Measurements from ENCODE around the gene CDX1.

The CDX1 gene

DNA sequence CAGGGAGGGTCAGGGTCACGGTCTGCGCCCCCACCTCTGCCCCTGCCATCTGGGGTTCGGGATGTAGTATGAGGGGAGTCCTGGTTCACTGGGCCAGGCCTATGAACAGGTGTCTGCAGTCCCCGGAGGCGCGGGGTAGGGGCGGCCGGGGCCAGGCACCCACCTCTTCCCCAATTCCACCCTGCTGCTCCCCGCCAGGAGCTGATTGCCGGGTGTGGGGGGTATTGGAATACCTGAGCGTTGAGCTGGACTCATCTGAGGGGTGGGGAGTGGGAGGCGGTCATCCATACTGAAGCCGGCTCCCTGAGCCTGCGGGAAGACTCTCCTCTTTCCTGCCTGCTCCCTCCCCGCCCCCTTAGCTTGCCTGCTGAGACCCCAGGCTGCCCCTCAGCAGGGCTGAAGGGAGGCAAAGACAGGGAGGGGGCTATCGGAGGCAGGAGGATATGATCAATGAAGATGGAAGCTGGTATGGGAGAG lies 24.0 kb downstream of the CDX1 start:
- no peaks in the 10 kb centered on the region for H3K9me3 ChIP-seq (ENCODE audit: control insufficient read depth, low read length)
- no peak overlapping the region for H2BK12ac ChIP-seq (ENCODE audit: low read length in 2 of 2)
- peaks cover 55 to 61% of the 10 kb centered on the region in 2 experiments for H3K27me3 ChIP-seq (ENCODE audit: control insufficient read depth in 1 of 2, insufficient read depth in 1 of 2, low read length in 2 of 2)
- H3K4me2 ChIP-seq (ENCODE audit: low read length, poor library complexity, severe bottlenecking): peak overlapping the region; percentile 45
- no peak overlapping the region for H3K18ac ChIP-seq (ENCODE audit: low read depth in 1 of 2, low read length in 2 of 2)
- no peak overlapping the region for H2AK5ac ChIP-seq (ENCODE audit: low read length, severe bottlenecking)
- H3K4me1 ChIP-seq (ENCODE audit: control insufficient read depth, insufficient read depth, low read depth, low read length): peaks cover 11% of the 10 kb centered on the region
- WGBS: 27% methylated on average over 4 of the region's 16 CpGs
- H4K91ac ChIP-seq (ENCODE audit: low read length): no peak overlapping the region
- no peak overlapping the region for H3K23ac ChIP-seq (ENCODE audit: low read length in 2 of 2)
- H3K9ac ChIP-seq (ENCODE audit: low read length): no peak overlapping the region
- no peak overlapping the region for H3K27ac ChIP-seq (ENCODE audit: low read length, poor library complexity, severe bottlenecking)
- no peaks in the 10 kb centered on the region for H3K36me3 ChIP-seq (ENCODE audit: control insufficient read depth in 1 of 2, insufficient read depth in 2 of 2, low read depth in 1 of 2, low read length in 2 of 2)
- H2BK15ac ChIP-seq (ENCODE audit: low read depth, poor library complexity, severe bottlenecking): no peak overlapping the region
- no peak overlapping the region for H2AFZ ChIP-seq (ENCODE audit: low read depth, low read length)
- H2BK120ac ChIP-seq (ENCODE audit: low read depth, low read length): no peak overlapping the region
- no peak overlapping the region for H3K4me3 ChIP-seq (ENCODE audit: insufficient read depth in 1 of 2, low read depth in 1 of 2, low read length in 2 of 2)
- no peak for DNase-seq
- no peaks in the 10 kb centered on the region for H3K79me1 ChIP-seq (replicated peaks; ENCODE audit: low read length, poor library complexity, severe bottlenecking)
- H3K14ac ChIP-seq (ENCODE audit: low read length in 2 of 2): no peak overlapping the region
- no peak overlapping the region for H2BK5ac ChIP-seq (ENCODE audit: low read depth, low read length, poor library complexity, severe bottlenecking)
- H3K4ac ChIP-seq (ENCODE audit: low read depth in 1 of 2, low read length in 2 of 2): no peak overlapping the region
- H4K8ac ChIP-seq (ENCODE audit: low read length): no peak overlapping the region

GRCh38 chr5:150190987-150191386 lies 24.4 kb downstream of the CDX1 start:
- no peaks in the 10 kb centered on the region for H3K9me3 ChIP-seq (ENCODE audit: control insufficient read depth, low read length)
- H3K23ac ChIP-seq (ENCODE audit: low read length in 2 of 2): no peak overlapping the region
- H3K4me3 ChIP-seq (ENCODE audit: insufficient read depth in 1 of 2, low read depth in 1 of 2, low read length in 2 of 2): no peak overlapping the region
- H3K4me1 ChIP-seq (ENCODE audit: control insufficient read depth, insufficient read depth, low read depth, low read length): peaks cover 11% of the 10 kb centered on the region
- no peak overlapping the region for H3K4ac ChIP-seq (ENCODE audit: low read depth in 1 of 2, low read length in 2 of 2)
- H3K4me2 ChIP-seq (ENCODE audit: low read length, poor library complexity, severe bottlenecking): no peak overlapping the region
- H3K9ac ChIP-seq (ENCODE audit: low read length): no peak overlapping the region
- H4K91ac ChIP-seq (ENCODE audit: low read length): no peak overlapping the region
- H2BK12ac ChIP-seq (ENCODE audit: low read length in 2 of 2): no peak overlapping the region
- H3K14ac ChIP-seq (ENCODE audit: low read length in 2 of 2): no peak overlapping the region
- H2AFZ ChIP-seq (ENCODE audit: low read depth, low read length): no peak overlapping the region
- no peak overlapping the region for H2BK15ac ChIP-seq (ENCODE audit: low read depth, poor library complexity, severe bottlenecking)
- H3K36me3 ChIP-seq (ENCODE audit: control insufficient read depth in 1 of 2, insufficient read depth in 2 of 2, low read depth in 1 of 2, low read length in 2 of 2): no peaks in the 10 kb centered on the region
- no peak for DNase-seq
- H3K79me1 ChIP-seq (replicated peaks; ENCODE audit: low read length, poor library complexity, severe bottlenecking): no peaks in the 10 kb centered on the region
- H4K8ac ChIP-seq (ENCODE audit: low read length): no peak overlapping the region
- H3K27me3 ChIP-seq (ENCODE audit: control insufficient read depth in 1 of 2, insufficient read depth in 1 of 2, low read length in 2 of 2): peaks cover 55 to 62% of the 10 kb centered on the region in 2 experiments
- H2BK120ac ChIP-seq (ENCODE audit: low read depth, low read length): no peak overlapping the region
- H3K18ac ChIP-seq (ENCODE audit: low read depth in 1 of 2, low read length in 2 of 2): no peak overlapping the region
- WGBS: 43% methylated on average over 2 of the region's 2 CpGs
- no peak overlapping the region for H2BK5ac ChIP-seq (ENCODE audit: low read depth, low read length, poor library complexity, severe bottlenecking)
- H3K27ac ChIP-seq (ENCODE audit: low read length, poor library complexity, severe bottlenecking): no peak overlapping the region
- H2AK5ac ChIP-seq (ENCODE audit: low read length, severe bottlenecking): no peak overlapping the region

DNA sequence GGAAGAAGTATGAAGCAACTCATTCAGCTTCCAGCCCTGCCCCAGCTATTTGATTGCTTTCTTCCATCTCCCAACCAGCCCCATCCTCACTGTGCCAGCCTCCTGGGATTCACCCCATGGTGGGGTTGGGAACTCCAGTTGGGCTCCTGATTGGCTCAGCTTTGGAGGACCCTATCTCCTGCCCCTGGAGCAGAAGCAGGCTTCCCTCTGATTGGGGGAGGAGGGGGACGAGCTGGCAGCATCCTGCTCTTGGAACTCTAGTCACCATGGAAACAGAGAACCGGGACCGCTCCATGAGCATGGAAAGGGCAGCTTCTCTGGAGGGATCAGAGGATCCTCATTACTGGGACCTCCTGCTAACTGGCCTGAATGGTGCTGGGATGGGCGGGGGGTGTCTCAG lies 25.9 kb downstream of the CDX1 start:
- H3K36me3 ChIP-seq (ENCODE audit: control insufficient read depth in 1 of 2, insufficient read depth in 2 of 2, low read depth in 1 of 2, low read length in 2 of 2): no peaks in the 10 kb centered on the region
- no peak overlapping the region for H2BK5ac ChIP-seq (ENCODE audit: low read depth, low read length, poor library complexity, severe bottlenecking)
- no peak overlapping the region for H2BK12ac ChIP-seq (ENCODE audit: low read length in 2 of 2)
- H3K18ac ChIP-seq (ENCODE audit: low read depth in 1 of 2, low read length in 2 of 2): no peak overlapping the region
- peaks cover 55 to 66% of the 10 kb centered on the region in 2 experiments for H3K27me3 ChIP-seq (ENCODE audit: control insufficient read depth in 1 of 2, insufficient read depth in 1 of 2, low read length in 2 of 2)
- no peaks in the 10 kb centered on the region for H3K9me3 ChIP-seq (ENCODE audit: control insufficient read depth, low read length)
- no peak overlapping the region for H3K4ac ChIP-seq (ENCODE audit: low read depth in 1 of 2, low read length in 2 of 2)
- H3K27ac ChIP-seq (ENCODE audit: low read length, poor library complexity, severe bottlenecking): no peak overlapping the region
- DNase-seq: no peak
- no peak overlapping the region for H3K9ac ChIP-seq (ENCODE audit: low read length)
- WGBS: 76% methylated on average over 4 of the region's 4 CpGs
- H3K79me1 ChIP-seq (replicated peaks; ENCODE audit: low read length, poor library complexity, severe bottlenecking): no peaks in the 10 kb centered on the region
- H2AK5ac ChIP-seq (ENCODE audit: low read length, severe bottlenecking): no peak overlapping the region
- H3K14ac ChIP-seq (ENCODE audit: low read length in 2 of 2): no peak overlapping the region
- no peak overlapping the region for H3K4me2 ChIP-seq (ENCODE audit: low read length, poor library complexity, severe bottlenecking)
- H3K4me3 ChIP-seq (ENCODE audit: insufficient read depth in 1 of 2, low read depth in 1 of 2, low read length in 2 of 2): no peak overlapping the region
- H4K8ac ChIP-seq (ENCODE audit: low read length): no peak overlapping the region
- no peak overlapping the region for H2AFZ ChIP-seq (ENCODE audit: low read depth, low read length)
- no peak overlapping the region for H2BK120ac ChIP-seq (ENCODE audit: low read depth, low read length)
- H2BK15ac ChIP-seq (ENCODE audit: low read depth, poor library complexity, severe bottlenecking): no peak overlapping the region
- no peak overlapping the region for H3K23ac ChIP-seq (ENCODE audit: low read length in 2 of 2)
- peaks cover 11% of the 10 kb centered on the region for H3K4me1 ChIP-seq (ENCODE audit: control insufficient read depth, insufficient read depth, low read depth, low read length)
- no peak overlapping the region for H4K91ac ChIP-seq (ENCODE audit: low read length)

- no peaks in the 10 kb centered on the region for H3K9me3 ChIP-seq (ENCODE audit: control insufficient read depth, low read length)
- no peaks in the 10 kb centered on the region for H3K79me1 ChIP-seq (replicated peaks; ENCODE audit: low read length, poor library complexity, severe bottlenecking)
- no peak overlapping the region for H2AK5ac ChIP-seq (ENCODE audit: low read length, severe bottlenecking)
- no peaks in the 10 kb centered on the region for H3K4me1 ChIP-seq (ENCODE audit: control insufficient read depth, insufficient read depth, low read depth, low read length)
- no peak overlapping the region for H3K23ac ChIP-seq (ENCODE audit: low read length in 2 of 2)
- no peak for DNase-seq
- no peaks in the 10 kb centered on the region for H3K36me3 ChIP-seq (ENCODE audit: control insufficient read depth in 1 of 2, insufficient read depth in 2 of 2, low read depth in 1 of 2, low read length in 2 of 2)
- no peak overlapping the region for H3K4me2 ChIP-seq (ENCODE audit: low read length, poor library complexity, severe bottlenecking)
- H3K27ac ChIP-seq (ENCODE audit: low read length, poor library complexity, severe bottlenecking): no peak overlapping the region
- H3K4ac ChIP-seq (ENCODE audit: low read depth in 1 of 2, low read length in 2 of 2): no peak overlapping the region
- H2BK15ac ChIP-seq (ENCODE audit: low read depth, poor library complexity, severe bottlenecking): no peak overlapping the region
- peaks cover 41 to 43% of the 10 kb centered on the region in 2 experiments for H3K27me3 ChIP-seq (ENCODE audit: control insufficient read depth in 1 of 2, insufficient read depth in 1 of 2, low read length in 2 of 2)
- H2AFZ ChIP-seq (ENCODE audit: low read depth, low read length): no peak overlapping the region
- H3K18ac ChIP-seq (ENCODE audit: low read depth in 1 of 2, low read length in 2 of 2): no peak overlapping the region
- 91% methylated on average over 6 of the region's 9 CpGs for WGBS
- H2BK120ac ChIP-seq (ENCODE audit: low read depth, low read length): no peak overlapping the region
- H3K4me3 ChIP-seq (ENCODE audit: insufficient read depth in 1 of 2, low read depth in 1 of 2, low read length in 2 of 2): no peak overlapping the region
- no peak overlapping the region for H2BK12ac ChIP-seq (ENCODE audit: low read length in 2 of 2)
- H4K91ac ChIP-seq (ENCODE audit: low read length): no peak overlapping the region
- H3K14ac ChIP-seq (ENCODE audit: low read length in 2 of 2): no peak overlapping the region
- H3K9ac ChIP-seq (ENCODE audit: low read length): no peak overlapping the region
- no peak overlapping the region for H4K8ac ChIP-seq (ENCODE audit: low read length)
- H2BK5ac ChIP-seq (ENCODE audit: low read depth, low read length, poor library complexity, severe bottlenecking): no peak overlapping the region
Measured at GRCh38 chr5:150195736-150196485, 29.3 kb downstream of the CDX1 start.
